Upper lobe of left lung (tissue), 4 donors: ENCODE measurements around the gene TBC1D16.

ENCODE experiments used
- EP300 ChIP-seq, 4 donors: sonication (generic); formaldehyde crosslinking; IDR thresholded peaks; one replicate each; pipeline ENCODE4 v1.5.1; 2017; ENCODE audit warnings: antibody characterized with exemption in 4 of 4, control low read depth in 2 of 4
- POLR2A ChIP-seq, 4 donors: fragments of 450-650 bp; IDR thresholded peaks; one replicate each; pipeline ENCODE4 v1.5.1; 2016 to 2017; ENCODE audit warnings: antibody characterized with exemption in 4 of 4, mild to moderate bottlenecking in 2 of 4
- POLR2AphosphoS5 ChIP-seq, 2 donors: sonication (generic); formaldehyde crosslinking; IDR thresholded peaks; one replicate each; pipeline ENCODE4 v1.5.1; 2017; ENCODE audit warnings: antibody characterized with exemption in 2 of 2
- TF ChIP-seq, protein P1 (sequence below), 6 experiments: fragments of 450-650 bp in 4 of 6; fragments of 200-600 bp in 2 of 6; sonication (generic) in 2 of 6; IDR thresholded peaks; one replicate each; pipeline ENCODE4 v1.5.1; 2016 to 2019; ENCODE audit warnings: antibody characterized with exemption in 6 of 6

DNA sequence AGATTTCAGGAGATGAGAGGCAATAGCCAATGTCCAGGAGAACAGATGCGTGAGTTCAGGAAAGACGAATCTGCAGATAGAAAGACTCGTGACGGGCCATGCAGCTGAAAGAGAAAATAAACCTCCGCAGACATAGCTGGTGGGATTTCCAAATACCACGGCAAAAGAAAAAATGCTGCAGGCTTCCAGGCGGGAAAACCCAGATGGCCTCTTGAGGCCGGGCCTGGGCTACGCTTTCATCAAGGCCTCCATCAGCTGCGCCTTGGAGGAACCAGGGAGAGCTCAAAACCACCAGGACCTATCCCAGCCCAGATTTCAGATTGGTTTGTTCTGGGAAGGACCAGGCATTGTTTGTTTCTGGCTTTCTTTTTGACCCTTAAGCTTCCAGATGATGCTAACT is 17.4 kb upstream of the TBC1D16 start:
- TF ChIP-seq POLR2A (IDR thresholded peaks at IDR 0.05): no peak
- TF ChIP-seq, protein P1, sequence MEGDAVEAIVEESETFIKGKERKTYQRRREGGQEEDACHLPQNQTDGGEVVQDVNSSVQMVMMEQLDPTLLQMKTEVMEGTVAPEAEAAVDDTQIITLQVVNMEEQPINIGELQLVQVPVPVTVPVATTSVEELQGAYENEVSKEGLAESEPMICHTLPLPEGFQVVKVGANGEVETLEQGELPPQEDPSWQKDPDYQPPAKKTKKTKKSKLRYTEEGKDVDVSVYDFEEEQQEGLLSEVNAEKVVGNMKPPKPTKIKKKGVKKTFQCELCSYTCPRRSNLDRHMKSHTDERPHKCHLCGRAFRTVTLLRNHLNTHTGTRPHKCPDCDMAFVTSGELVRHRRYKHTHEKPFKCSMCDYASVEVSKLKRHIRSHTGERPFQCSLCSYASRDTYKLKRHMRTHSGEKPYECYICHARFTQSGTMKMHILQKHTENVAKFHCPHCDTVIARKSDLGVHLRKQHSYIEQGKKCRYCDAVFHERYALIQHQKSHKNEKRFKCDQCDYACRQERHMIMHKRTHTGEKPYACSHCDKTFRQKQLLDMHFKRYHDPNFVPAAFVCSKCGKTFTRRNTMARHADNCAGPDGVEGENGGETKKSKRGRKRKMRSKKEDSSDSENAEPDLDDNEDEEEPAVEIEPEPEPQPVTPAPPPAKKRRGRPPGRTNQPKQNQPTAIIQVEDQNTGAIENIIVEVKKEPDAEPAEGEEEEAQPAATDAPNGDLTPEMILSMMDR (IDR thresholded peaks at IDR 0.05): no peak
- no peak for TF ChIP-seq POLR2AphosphoS5 (IDR thresholded peaks at IDR 0.05)
- no peak for TF ChIP-seq EP300 (IDR thresholded peaks at IDR 0.05)
